GM12865 (cell line): ENCODE data around the gene KRT84.

Source experiments
- DNase-seq: peaks from one replicate; pipeline ENCODE4 v3.0.0; 2010; ENCODE audit warnings: low read depth
- H3K4me3 ChIP-seq: 2 replicates; pipeline ENCODE4 v1.5.1; 2011; ENCODE audit warnings: mild to moderate bottlenecking, low read depth, low read length, control low read depth
- TF ChIP-seq, protein P1 (sequence below): IDR thresholded peaks from 2 replicates; pipeline ENCODE4 v1.5.1; 2011; ENCODE audit warnings: low read length, control low read depth, low read depth, inconsistent platforms; ENCODE audit not compliant: insufficient read depth; ENCODE audit errors: missing control alignments

The KRT84 gene

DNA sequence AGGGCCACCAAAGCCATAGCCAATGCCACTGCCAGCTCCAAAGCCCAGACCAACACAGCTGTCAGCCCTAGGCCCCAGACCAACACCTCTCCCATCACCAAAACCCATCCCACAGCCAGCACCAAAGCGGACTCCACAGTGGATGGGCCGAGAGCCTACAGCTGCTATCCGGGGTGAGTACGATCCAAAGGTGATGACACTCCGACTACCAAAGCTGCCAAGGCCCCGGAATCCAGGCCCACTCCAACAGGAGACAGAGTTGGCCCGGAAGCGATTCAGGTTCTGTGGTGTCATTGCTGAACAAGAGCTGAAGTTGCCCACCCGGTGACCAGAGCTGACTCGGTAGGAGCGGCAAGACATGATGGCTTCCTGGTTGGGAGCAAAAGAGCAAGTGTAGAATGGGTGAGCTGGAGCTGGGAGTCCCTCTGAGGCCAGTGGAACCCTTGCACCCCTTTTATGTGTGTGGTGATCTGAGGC is at the start of gene KRT84:
Gene KRT84 (minus strand): TSS at position 427 of the 477 bp plus-strand sequence. CDS start 67 bp downstream, at position 360.
- DNase-seq = no peak
- no peak within 1 kb of the TSS for H3K4me3 ChIP-seq
- TF ChIP-seq, protein P1, sequence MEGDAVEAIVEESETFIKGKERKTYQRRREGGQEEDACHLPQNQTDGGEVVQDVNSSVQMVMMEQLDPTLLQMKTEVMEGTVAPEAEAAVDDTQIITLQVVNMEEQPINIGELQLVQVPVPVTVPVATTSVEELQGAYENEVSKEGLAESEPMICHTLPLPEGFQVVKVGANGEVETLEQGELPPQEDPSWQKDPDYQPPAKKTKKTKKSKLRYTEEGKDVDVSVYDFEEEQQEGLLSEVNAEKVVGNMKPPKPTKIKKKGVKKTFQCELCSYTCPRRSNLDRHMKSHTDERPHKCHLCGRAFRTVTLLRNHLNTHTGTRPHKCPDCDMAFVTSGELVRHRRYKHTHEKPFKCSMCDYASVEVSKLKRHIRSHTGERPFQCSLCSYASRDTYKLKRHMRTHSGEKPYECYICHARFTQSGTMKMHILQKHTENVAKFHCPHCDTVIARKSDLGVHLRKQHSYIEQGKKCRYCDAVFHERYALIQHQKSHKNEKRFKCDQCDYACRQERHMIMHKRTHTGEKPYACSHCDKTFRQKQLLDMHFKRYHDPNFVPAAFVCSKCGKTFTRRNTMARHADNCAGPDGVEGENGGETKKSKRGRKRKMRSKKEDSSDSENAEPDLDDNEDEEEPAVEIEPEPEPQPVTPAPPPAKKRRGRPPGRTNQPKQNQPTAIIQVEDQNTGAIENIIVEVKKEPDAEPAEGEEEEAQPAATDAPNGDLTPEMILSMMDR = no peak

DNA sequence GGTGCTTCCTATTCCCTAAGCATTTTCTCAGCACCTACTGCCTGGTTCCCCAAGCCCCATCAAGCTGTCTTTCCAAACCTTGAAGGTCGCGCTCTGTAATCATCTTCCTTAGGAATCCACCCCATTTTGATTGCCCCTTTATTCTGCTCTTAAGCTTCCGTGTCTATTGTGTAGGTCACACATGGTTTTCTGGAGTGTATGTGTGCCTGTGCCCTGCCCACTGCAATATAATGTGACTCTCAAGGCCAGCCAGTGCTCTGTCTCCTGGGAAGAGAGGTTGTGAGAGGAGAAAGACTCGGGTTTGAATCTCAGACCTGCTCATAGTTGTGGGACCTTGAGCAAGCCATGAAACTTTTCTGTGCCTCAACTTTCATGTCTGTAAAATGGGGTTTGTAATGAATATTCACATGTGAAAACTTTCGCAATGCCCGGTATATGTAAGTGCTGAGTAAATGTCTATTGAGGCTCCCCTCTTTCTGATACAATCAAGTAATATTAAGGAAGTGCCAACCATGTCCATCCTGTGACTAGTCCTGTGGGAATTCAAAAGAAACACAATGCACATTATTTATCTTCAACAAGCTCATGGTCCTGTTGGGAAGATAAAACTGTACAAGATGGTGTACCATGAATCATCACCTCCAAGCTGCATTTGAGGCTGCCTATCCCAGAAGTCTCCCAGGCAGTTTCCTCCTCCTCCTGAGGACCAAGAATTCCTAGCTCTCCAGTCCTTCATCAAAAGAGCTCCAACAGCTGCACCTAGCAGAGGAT is 49.5 kb upstream of the KRT84 start:
- no peak overlapping the region for H3K4me3 ChIP-seq
- DNase-seq = no peak
- TF ChIP-seq, protein P1 = no peak

- DNase-seq = no peak
- TF ChIP-seq, protein P1 = no peak
- no peak within 1 kb of the TSS for H3K4me3 ChIP-seq
Observed at GRCh38 chr12:52434081-52434733, 48.8 kb upstream of the KRT84 start, which contains the start of gene KRT75. TSS of gene KRT75 (minus strand) at chr12:52434371. CDS start at chr12:52434304, 67 bp downstream.

DNA sequence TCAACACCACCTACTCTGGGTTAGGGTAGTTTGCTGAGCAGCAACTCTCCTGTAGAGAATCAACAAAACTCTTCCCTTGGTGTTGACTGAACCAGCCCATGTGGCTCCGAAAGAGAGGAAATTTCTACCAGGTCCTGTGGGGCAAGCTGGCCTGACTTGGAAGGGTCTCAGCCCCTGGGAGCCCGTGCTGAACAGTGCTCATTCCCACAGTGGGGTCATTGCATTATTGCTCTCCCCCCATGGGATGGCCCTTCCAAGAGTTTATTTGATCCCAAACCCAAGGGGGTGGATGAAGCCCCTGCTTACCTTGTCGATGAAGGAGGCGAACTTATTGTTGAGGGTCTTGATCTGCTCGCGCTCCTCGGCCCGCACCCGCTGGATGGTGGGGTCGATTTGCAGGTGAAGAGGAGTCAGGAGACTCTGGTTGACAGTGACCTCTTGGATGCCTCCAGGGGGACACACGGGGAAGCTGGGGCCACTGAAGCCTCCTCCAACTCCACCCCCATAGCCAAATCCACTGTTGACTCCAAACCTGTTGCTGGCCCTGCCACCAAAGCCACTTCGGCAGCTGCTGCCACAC is 48.1 kb upstream of the KRT84 start:
- TF ChIP-seq, protein P1 = no peak
- DNase-seq = no peak
- H3K4me3 ChIP-seq = no peak overlapping the region

DNA sequence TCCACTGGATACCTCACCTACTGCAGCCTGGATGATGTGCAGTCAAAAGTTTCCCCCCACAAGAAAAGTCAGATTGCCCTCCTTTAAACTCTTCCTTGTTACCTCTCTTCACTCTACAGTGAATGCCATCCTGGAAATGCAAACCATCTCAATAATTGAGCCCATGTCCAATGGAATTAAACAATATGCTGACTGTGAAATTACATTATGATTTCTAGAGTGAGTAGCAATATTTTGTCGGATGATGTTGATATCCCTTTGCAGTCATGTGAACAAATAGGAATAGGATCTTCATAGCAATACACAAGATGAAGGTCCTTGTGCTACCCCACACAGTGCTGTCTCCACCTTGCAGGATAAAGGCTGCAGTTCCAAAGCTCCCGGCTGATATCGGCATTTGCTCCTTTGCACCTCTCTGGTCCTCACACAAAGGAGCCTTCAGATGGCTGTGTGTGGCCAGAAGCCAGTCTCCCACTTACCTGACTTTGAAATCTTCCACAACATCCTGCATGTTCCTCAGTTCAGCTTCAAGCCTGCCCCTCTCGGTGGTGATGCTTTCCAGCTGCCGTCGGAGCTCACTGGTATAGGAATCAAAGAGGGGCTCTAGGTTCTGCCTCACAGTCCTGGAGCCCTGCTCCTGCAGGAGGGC is 47.2 kb upstream of the KRT84 start:
- no peak for DNase-seq
- TF ChIP-seq, protein P1 = no peak
- H3K4me3 ChIP-seq = no peak overlapping the region

- DNase-seq = no peak
- TF ChIP-seq, protein P1 = no peak
- H3K4me3 ChIP-seq = no peak overlapping the region
Observed at GRCh38 chr12:52428121-52428520, 42.7 kb upstream of the KRT84 start.
